Measurements from ENCODE around the gene STS.

- no peak for TF ChIP-seq CTCF (IDR thresholded peaks at IDR 0.05; ENCODE audit: low read depth, low read length)
- no peak for TF ChIP-seq POLR2A (IDR thresholded peaks at IDR 0.05; ENCODE audit: extremely low read depth, insufficient read length)
- TF ChIP-seq MYC (IDR thresholded peaks at IDR 0.05; ENCODE audit: low read depth, low read length), result no peak
- no peak for TF ChIP-seq MAX (IDR thresholded peaks at IDR 0.05; ENCODE audit: low read depth, low read length)
Observed at GRCh38 chrX:7100022-7100421, 47.5 kb upstream of the STS start.

Data from NB4 (cell line).